HepG2 (cell line): ENCODE measurements around the gene ANKRD55.

ENCODE experiments used
- ASH2L ChIP-seq: fragments of 300-600, 200-600 bp; sonication (generic); IDR thresholded peaks from 2 replicates; pipeline ENCODE4 v1.7.0; 2017; ENCODE audit warnings: low read depth, mild to moderate bottlenecking, moderate library complexity, mixed read lengths, low read length; ENCODE audit not compliant: insufficient read length
- FOXC1 ChIP-seq: sonication (generic); formaldehyde crosslinking; IDR thresholded peaks from 2 replicates; pipeline ENCODE4 v1.8.0; 2022; ENCODE audit warnings: mild to moderate bottlenecking, missing genetic modification reagents, borderline replicate concordance
- HMG20A ChIP-seq: IDR thresholded peaks from 2 replicates; pipeline ENCODE4 v1.6.1; 2016; ENCODE audit warnings: borderline replicate concordance
- MBNL3 ChIP-seq: fragments of 250-450 bp; sonication (Bioruptor Pico); conservative IDR thresholded peaks from 2 replicates; pipeline ENCODE4 v1.8.0; 2022; ENCODE audit warnings: mild to moderate bottlenecking, inconsistent platforms
- NFYB ChIP-seq: sonication (generic); formaldehyde crosslinking; IDR thresholded peaks from 2 replicates; pipeline ENCODE4 v1.4.0; 2020; ENCODE audit warnings: missing genetic modification reagents
- PAWR ChIP-seq: sonication (generic); formaldehyde crosslinking; IDR thresholded peaks from 2 replicates; pipeline ENCODE4 v1.4.0; 2020; ENCODE audit warnings: missing genetic modification reagents, mild to moderate bottlenecking, borderline replicate concordance
- TAF1 ChIP-seq: sonication (generic); formaldehyde crosslinking; IDR thresholded peaks from 2 replicates; pipeline ENCODE4 v1.4.0; 2020; ENCODE audit warnings: missing genetic modification reagents
- ZNF441 ChIP-seq: sonication (generic); formaldehyde crosslinking; IDR thresholded peaks from 2 replicates; pipeline ENCODE4 v1.7.0; 2021; ENCODE audit warnings: missing genetic modification reagents, borderline replicate concordance
- ZSCAN20 ChIP-seq: sonication (generic); formaldehyde crosslinking; IDR thresholded peaks from 2 replicates; pipeline ENCODE4 v1.4.0; 2020; ENCODE audit warnings: missing genetic modification reagents, mild to moderate bottlenecking, borderline replicate concordance
- TF ChIP-seq, protein P1 (sequence below): sonication (generic); formaldehyde crosslinking; IDR thresholded peaks from 2 replicates; pipeline ENCODE4 v1.5.0; 2020; ENCODE audit warnings: mild to moderate bottlenecking, missing genetic modification reagents, moderate library complexity
- TF ChIP-seq, protein P2 (sequence below): sonication (generic); formaldehyde crosslinking; IDR thresholded peaks from 2 replicates; pipeline ENCODE4 v1.4.0; 2020; ENCODE audit warnings: mild to moderate bottlenecking, missing genetic modification reagents

DNA sequence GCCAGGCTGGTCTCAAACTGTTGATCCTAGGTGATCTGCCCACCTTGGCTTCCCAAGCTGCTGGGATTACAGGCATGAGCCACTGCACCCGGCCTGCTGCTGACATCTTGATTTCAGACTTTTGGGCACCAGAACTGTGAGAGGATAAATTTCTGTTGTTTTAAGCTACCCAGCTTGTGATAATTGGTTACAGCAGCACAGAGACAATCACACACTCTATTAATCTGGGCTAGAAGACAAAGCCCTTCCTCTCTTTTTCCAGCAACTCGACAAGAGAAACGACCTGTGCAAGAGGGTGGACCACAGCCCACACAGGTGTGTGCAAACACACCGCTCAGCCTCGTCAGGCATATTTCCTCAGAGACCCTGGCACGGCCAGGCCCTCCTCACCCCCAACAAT, 4.5 kb downstream of the ANKRD55 start:
- TF ChIP-seq PAWR (CRISPR knock-in tag), result no peak
- TF ChIP-seq ZNF441 (CRISPR knock-in tag), result no peak
- TF ChIP-seq, protein P1, sequence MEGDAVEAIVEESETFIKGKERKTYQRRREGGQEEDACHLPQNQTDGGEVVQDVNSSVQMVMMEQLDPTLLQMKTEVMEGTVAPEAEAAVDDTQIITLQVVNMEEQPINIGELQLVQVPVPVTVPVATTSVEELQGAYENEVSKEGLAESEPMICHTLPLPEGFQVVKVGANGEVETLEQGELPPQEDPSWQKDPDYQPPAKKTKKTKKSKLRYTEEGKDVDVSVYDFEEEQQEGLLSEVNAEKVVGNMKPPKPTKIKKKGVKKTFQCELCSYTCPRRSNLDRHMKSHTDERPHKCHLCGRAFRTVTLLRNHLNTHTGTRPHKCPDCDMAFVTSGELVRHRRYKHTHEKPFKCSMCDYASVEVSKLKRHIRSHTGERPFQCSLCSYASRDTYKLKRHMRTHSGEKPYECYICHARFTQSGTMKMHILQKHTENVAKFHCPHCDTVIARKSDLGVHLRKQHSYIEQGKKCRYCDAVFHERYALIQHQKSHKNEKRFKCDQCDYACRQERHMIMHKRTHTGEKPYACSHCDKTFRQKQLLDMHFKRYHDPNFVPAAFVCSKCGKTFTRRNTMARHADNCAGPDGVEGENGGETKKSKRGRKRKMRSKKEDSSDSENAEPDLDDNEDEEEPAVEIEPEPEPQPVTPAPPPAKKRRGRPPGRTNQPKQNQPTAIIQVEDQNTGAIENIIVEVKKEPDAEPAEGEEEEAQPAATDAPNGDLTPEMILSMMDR (CRISPR knock-in tag), result no peak
- no peak for TF ChIP-seq TAF1 (CRISPR knock-in tag)
- TF ChIP-seq ASH2L, result no peak
- TF ChIP-seq FOXC1 (CRISPR knock-in tag), result no peak
- TF ChIP-seq ZSCAN20 (CRISPR knock-in tag), result no peak
- TF ChIP-seq HMG20A, result no peak
- no peak for TF ChIP-seq NFYB
- no peak for TF ChIP-seq MBNL3 (CRISPR knock-in tag)
- TF ChIP-seq, protein P2, sequence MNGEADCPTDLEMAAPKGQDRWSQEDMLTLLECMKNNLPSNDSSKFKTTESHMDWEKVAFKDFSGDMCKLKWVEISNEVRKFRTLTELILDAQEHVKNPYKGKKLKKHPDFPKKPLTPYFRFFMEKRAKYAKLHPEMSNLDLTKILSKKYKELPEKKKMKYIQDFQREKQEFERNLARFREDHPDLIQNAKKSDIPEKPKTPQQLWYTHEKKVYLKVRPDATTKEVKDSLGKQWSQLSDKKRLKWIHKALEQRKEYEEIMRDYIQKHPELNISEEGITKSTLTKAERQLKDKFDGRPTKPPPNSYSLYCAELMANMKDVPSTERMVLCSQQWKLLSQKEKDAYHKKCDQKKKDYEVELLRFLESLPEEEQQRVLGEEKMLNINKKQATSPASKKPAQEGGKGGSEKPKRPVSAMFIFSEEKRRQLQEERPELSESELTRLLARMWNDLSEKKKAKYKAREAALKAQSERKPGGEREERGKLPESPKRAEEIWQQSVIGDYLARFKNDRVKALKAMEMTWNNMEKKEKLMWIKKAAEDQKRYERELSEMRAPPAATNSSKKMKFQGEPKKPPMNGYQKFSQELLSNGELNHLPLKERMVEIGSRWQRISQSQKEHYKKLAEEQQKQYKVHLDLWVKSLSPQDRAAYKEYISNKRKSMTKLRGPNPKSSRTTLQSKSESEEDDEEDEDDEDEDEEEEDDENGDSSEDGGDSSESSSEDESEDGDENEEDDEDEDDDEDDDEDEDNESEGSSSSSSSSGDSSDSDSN (CRISPR knock-in tag), result no peak
